Neuron (in vitro differentiated cells): ENCODE measurements around the gene KRT32.

ENCODE experiments used
- H2AFZ ChIP-seq: one replicate; pipeline ENCODE4 v1.6.1; 2013; ENCODE audit warnings: low read depth, mild to moderate bottlenecking, inconsistent platforms, low read length, moderate library complexity
- H3K27me3 ChIP-seq: one replicate; pipeline ENCODE4 v1.6.1; 2013; ENCODE audit warnings: low read length; ENCODE audit not compliant: insufficient read depth
- H3K36me3 ChIP-seq: one replicate; pipeline ENCODE4 v1.6.1; 2013; ENCODE audit warnings: low read length; ENCODE audit not compliant: insufficient read depth
- H3K4me1 ChIP-seq: one replicate; pipeline ENCODE4 v1.6.1; 2013; ENCODE audit warnings: low read length; ENCODE audit not compliant: insufficient read depth
- H3K4me3 ChIP-seq: 2 replicates; pipeline ENCODE4 v1.5.1; 2013; ENCODE audit warnings: mild to moderate bottlenecking, low read length, moderate library complexity
- H3K9me3 ChIP-seq: one replicate; pipeline ENCODE4 v1.6.1; 2013; ENCODE audit warnings: low read length

KRT32 gene

GRCh38 chr17:41486809-41487530, 19.8 kb upstream of the KRT32 start:
- Histone ChIP-seq H3K4me1 (no peaks in the 10 kb centered on the region), H3K4me3 (no peak overlapping the region), H2AFZ (no peak overlapping the region), H3K9me3 (no peaks in the 10 kb centered on the region), H3K36me3 (no peaks in the 10 kb centered on the region), H3K27me3 (peaks cover 3% of the 10 kb centered on the region)

GRCh38 chr17:41486316-41486715, 19.1 kb upstream of the KRT32 start:
- peaks cover 3% of the 10 kb centered on the region for H3K27me3 ChIP-seq
- H3K4me3 ChIP-seq, result no peak overlapping the region
- no peaks in the 10 kb centered on the region for H3K36me3 ChIP-seq
- no peak overlapping the region for H2AFZ ChIP-seq
- no peaks in the 10 kb centered on the region for H3K9me3 ChIP-seq
- no peaks in the 10 kb centered on the region for H3K4me1 ChIP-seq

- Histone ChIP-seq H3K4me1 (no peaks in the 10 kb centered on the region), H3K27me3 (peaks cover 3% of the 10 kb centered on the region)
These were observed 18.0 kb upstream of the KRT32 start for GRCh38 chr17:41484920-41485904.

GRCh38 chr17:41483991-41484826, 17.0 kb upstream of the KRT32 start:
- H3K4me3 ChIP-seq, result no peak overlapping the region
- no peak overlapping the region for H2AFZ ChIP-seq
- H3K36me3 ChIP-seq, result no peaks in the 10 kb centered on the region
- H3K9me3 ChIP-seq, result no peaks in the 10 kb centered on the region
- H3K4me1 ChIP-seq, result no peaks in the 10 kb centered on the region
- H3K27me3 ChIP-seq, result peaks cover 3% of the 10 kb centered on the region

More at GRCh38 chr17:41484920-41485904, 18.0 kb upstream of the KRT32 start:
- Histone ChIP-seq H3K36me3 (no peaks in the 10 kb centered on the region), H3K9me3 (no peaks in the 10 kb centered on the region), H3K4me3 (no peak overlapping the region), H2AFZ (no peak overlapping the region)

- no peak overlapping the region for H2AFZ ChIP-seq
- H3K27me3 ChIP-seq, result peaks cover 3% of the 10 kb centered on the region
- no peaks in the 10 kb centered on the region for H3K4me1 ChIP-seq
- H3K4me3 ChIP-seq, result no peak overlapping the region
- H3K36me3 ChIP-seq, result no peaks in the 10 kb centered on the region
- no peaks in the 10 kb centered on the region for H3K9me3 ChIP-seq
These were observed 16.3 kb upstream of the KRT32 start for GRCh38 chr17:41483531-41483930.

GRCh38 chr17:41481036-41481435, 13.8 kb upstream of the KRT32 start, which contains the start of gene KRT35:
Gene KRT35 (minus strand): TSS chr17:41481151. CDS start chr17:41481097, 54 bp downstream.
- H3K27me3 ChIP-seq, result peaks cover 3% of the 10 kb centered on the region
- no peak within 1 kb of the TSS for H3K4me3 ChIP-seq
- H2AFZ ChIP-seq, result no peak within 1 kb of the TSS

GRCh38 chr17:41480581-41480980, 13.4 kb upstream of the KRT32 start:
- H3K27me3 ChIP-seq, result peaks cover 3% of the 10 kb centered on the region
- no peak overlapping the region for H2AFZ ChIP-seq
- no peaks in the 10 kb centered on the region for H3K4me1 ChIP-seq
- no peaks in the 10 kb centered on the region for H3K36me3 ChIP-seq
- no peaks in the 10 kb centered on the region for H3K9me3 ChIP-seq
- H3K4me3 ChIP-seq, result no peak overlapping the region

More at GRCh38 chr17:41481036-41481435, 13.8 kb upstream of the KRT32 start, which contains the start of gene KRT35:
- Histone ChIP-seq H3K36me3 (no peaks in the 10 kb centered on the region), H3K4me1 (no peaks in the 10 kb centered on the region), H3K9me3 (no peaks in the 10 kb centered on the region)

- Histone ChIP-seq H2AFZ (no peak overlapping the region), H3K27me3 (peaks cover 3% of the 10 kb centered on the region), H3K4me1 (no peaks in the 10 kb centered on the region), H3K4me3 (no peak overlapping the region), H3K9me3 (no peaks in the 10 kb centered on the region), H3K36me3 (no peaks in the 10 kb centered on the region)
These were observed 12.9 kb upstream of the KRT32 start for GRCh38 chr17:41480136-41480535.

GRCh38 chr17:41478237-41478636, 11.1 kb upstream of the KRT32 start:
- H3K4me1 ChIP-seq, result no peaks in the 10 kb centered on the region
- H3K36me3 ChIP-seq, result no peaks in the 10 kb centered on the region
- no peak overlapping the region for H2AFZ ChIP-seq
- H3K9me3 ChIP-seq, result no peaks in the 10 kb centered on the region
- no peak overlapping the region for H3K4me3 ChIP-seq
- peaks cover 7% of the 10 kb centered on the region for H3K27me3 ChIP-seq

GRCh38 chr17:41476866-41477815, 10.0 kb upstream of the KRT32 start:
- H3K9me3 ChIP-seq, result no peaks in the 10 kb centered on the region
- no peaks in the 10 kb centered on the region for H3K4me1 ChIP-seq
- peaks cover 7% of the 10 kb centered on the region for H3K27me3 ChIP-seq
- H3K4me3 ChIP-seq, result no peak overlapping the region
- H2AFZ ChIP-seq, result no peak overlapping the region
- no peaks in the 10 kb centered on the region for H3K36me3 ChIP-seq

- Histone ChIP-seq H3K27me3 (peaks cover 7% of the 10 kb centered on the region), H3K36me3 (no peaks in the 10 kb centered on the region)
These were observed 8.2 kb upstream of the KRT32 start for GRCh38 chr17:41475421-41475820.

GRCh38 chr17:41474863-41475262, 7.7 kb upstream of the KRT32 start:
- Histone ChIP-seq H3K4me1 (no peaks in the 10 kb centered on the region), H3K27me3 (peaks cover 7% of the 10 kb centered on the region), H2AFZ (no peak overlapping the region), H3K4me3 (no peak overlapping the region), H3K36me3 (no peaks in the 10 kb centered on the region), H3K9me3 (no peaks in the 10 kb centered on the region)

More at GRCh38 chr17:41475421-41475820, 8.2 kb upstream of the KRT32 start:
- H3K9me3 ChIP-seq, result no peaks in the 10 kb centered on the region
- H2AFZ ChIP-seq, result no peak overlapping the region
- no peak overlapping the region for H3K4me3 ChIP-seq
- no peaks in the 10 kb centered on the region for H3K4me1 ChIP-seq
